ENCODE data around the gene FEN1. TPM values are rescaled to one million over a fixed set of nuclear protein-coding genes. Genes with fewer than 3 reads are reported as not detected.

Gene FEN1
- total RNA-seq, 1 donor from 2014 or later = 51.8 TPM

GRCh38 chr11:61762798-61763197 is 29.9 kb upstream of the FEN1 start:
- peaks cover 16% of the 10 kb centered on the region for H3K4me1 Mint-ChIP-seq
- H3K27me3 ChIP-seq = no peaks in the 10 kb centered on the region
- no peaks in the 10 kb centered on the region for H4K20me1 ChIP-seq (ENCODE audit: low read depth)
- no peak for TF ChIP-seq EZH2 (IDR thresholded peaks at IDR 0.05)
- TF ChIP-seq EZH2phosphoT487 (IDR thresholded peaks at IDR 0.05) = no peak
- no peak for TF ChIP-seq CTCF (IDR thresholded peaks at IDR 0.05)
- no peaks in the 10 kb centered on the region for H3K36me3 ChIP-seq
- DNase-seq (ENCODE audit: low spot score) = no peak
- no peak overlapping the region for H3K27ac ChIP-seq
- H3K4me3 ChIP-seq = no peak overlapping the region
- no peak overlapping the region for H3K9ac ChIP-seq
- H3K36me3 Mint-ChIP-seq = no peaks in the 10 kb centered on the region
- no peak overlapping the region for H3K27ac Mint-ChIP-seq
- peaks cover 10% of the 10 kb centered on the region for H3K27me3 Mint-ChIP-seq (ENCODE audit: insufficient read depth, low read depth)
- no peak overlapping the region for H2AFZ ChIP-seq (replicated peaks)
- no peaks in the 10 kb centered on the region for H3K9me3 ChIP-seq (ENCODE audit: low read depth)
- H3K4me3 Mint-ChIP-seq = no peak overlapping the region
- H3K9me3 Mint-ChIP-seq = no peaks in the 10 kb centered on the region
- H3F3A ChIP-seq (ENCODE audit: low read depth) = peaks cover 2% of the 10 kb centered on the region
- H3K79me2 ChIP-seq (ENCODE audit: low read depth) = no peaks in the 10 kb centered on the region
- peaks cover 19% of the 10 kb centered on the region for H3K4me1 ChIP-seq
- H3K4me2 ChIP-seq = no peak overlapping the region

- H3K4me3 Mint-ChIP-seq = no peak overlapping the region
- no peaks in the 10 kb centered on the region for H3K36me3 Mint-ChIP-seq
- Histone ChIP-seq H3K9me3 (ENCODE audit: low read depth) (no peaks in the 10 kb centered on the region), H3K4me3 (no peak overlapping the region), H2AFZ (replicated peaks) (no peak overlapping the region), H3K36me3 (no peaks in the 10 kb centered on the region), H4K20me1 (ENCODE audit: low read depth) (no peaks in the 10 kb centered on the region), H3F3A (ENCODE audit: low read depth) (peaks cover 2% of the 10 kb centered on the region), H3K9ac (no peak overlapping the region), H3K4me2 (no peak overlapping the region), H3K27me3 (no peaks in the 10 kb centered on the region), H3K4me1 (peaks cover 21% of the 10 kb centered on the region), H3K27ac (no peak overlapping the region), H3K79me2 (ENCODE audit: low read depth) (no peaks in the 10 kb centered on the region)
- no peaks in the 10 kb centered on the region for H3K9me3 Mint-ChIP-seq
- peaks cover 11% of the 10 kb centered on the region for H3K27me3 Mint-ChIP-seq (ENCODE audit: insufficient read depth, low read depth)
- TF ChIP-seq CTCF (IDR thresholded peaks at IDR 0.05) = no peak
- no peak for TF ChIP-seq EZH2phosphoT487 (IDR thresholded peaks at IDR 0.05)
- no peak for TF ChIP-seq EZH2 (IDR thresholded peaks at IDR 0.05)
- no peak for DNase-seq (ENCODE audit: low spot score)
- no peak overlapping the region for H3K27ac Mint-ChIP-seq
- H3K4me1 Mint-ChIP-seq = peaks cover 16% of the 10 kb centered on the region
Measured at GRCh38 chr11:61763930-61764605, 28.6 kb upstream of the FEN1 start.

- H3K36me3 Mint-ChIP-seq = no peaks in the 10 kb centered on the region
- no peaks in the 10 kb centered on the region for H4K20me1 ChIP-seq (ENCODE audit: low read depth)
Measured at GRCh38 chr11:61764606-61765260, 28.0 kb upstream of the FEN1 start.

More at GRCh38 chr11:61764606-61765260, 28.0 kb upstream of the FEN1 start:
- H3K9me3 ChIP-seq (ENCODE audit: low read depth) = no peaks in the 10 kb centered on the region
- H3K27me3 ChIP-seq = no peaks in the 10 kb centered on the region
- Mint-ChIP-seq H3K4me1 (peaks cover 16% of the 10 kb centered on the region), H3K27me3 (ENCODE audit: insufficient read depth, low read depth) (peaks cover 5% of the 10 kb centered on the region), H3K27ac (peak overlapping the region; percentile 25), H3K9me3 (no peaks in the 10 kb centered on the region), H3K4me3 (no peak overlapping the region)
- no peak overlapping the region for H2AFZ ChIP-seq (replicated peaks)
- no peak for DNase-seq (ENCODE audit: low spot score)
- no peak overlapping the region for H3K9ac ChIP-seq
- no peaks in the 10 kb centered on the region for H3K79me2 ChIP-seq (ENCODE audit: low read depth)
- no peak overlapping the region for H3K27ac ChIP-seq
- H3K4me1 ChIP-seq = peaks cover 27% of the 10 kb centered on the region
- TF ChIP-seq EZH2 (IDR thresholded peaks at IDR 0.05) (no peak), CTCF (IDR thresholded peaks at IDR 0.05) (peak; percentile 24)
- no peaks in the 10 kb centered on the region for H3K36me3 ChIP-seq
- no peak overlapping the region for H3K4me2 ChIP-seq
- peaks cover under 1% of the 10 kb centered on the region for H3F3A ChIP-seq (ENCODE audit: low read depth)
- H3K4me3 ChIP-seq = no peak overlapping the region

Measured in neural progenitor cell (in vitro differentiated cells).